Measurements from ENCODE around the gene PRR20G. TPM values are rescaled to one million over a fixed set of nuclear protein-coding genes. Genes with fewer than 3 reads are reported as not detected.

PRR20G gene
- polyA plus RNA-seq, 3 donors = not detected

- no peak for DNase-seq
These were observed 23.6 kb downstream of the PRR20G start for GRCh38 chr3:127264292-127264691.

GRCh38 chr3:127263586-127264231, 24.1 kb downstream of the PRR20G start:
- no peak for DNase-seq

DNA sequence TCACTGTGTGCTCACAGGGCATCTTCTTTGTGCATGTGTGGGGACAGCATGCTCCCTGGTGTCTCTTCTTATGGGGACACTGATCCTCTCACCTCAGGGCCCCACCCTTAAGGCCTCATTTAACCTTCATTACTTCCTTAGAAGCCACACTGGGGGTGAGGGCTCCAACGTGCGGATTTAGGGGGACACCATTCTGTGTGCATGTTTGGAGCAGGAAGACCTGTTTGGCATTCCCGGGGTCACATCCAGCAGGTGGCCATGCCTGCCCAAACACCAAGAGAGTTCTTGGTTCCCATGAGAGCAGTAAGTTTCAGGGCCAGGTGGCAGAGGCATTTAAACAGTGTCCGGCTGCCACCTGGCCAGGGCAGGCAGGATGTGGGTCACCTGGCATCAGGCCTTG, 24.8 kb downstream of the PRR20G start:
- DNase-seq = no peak

DNA sequence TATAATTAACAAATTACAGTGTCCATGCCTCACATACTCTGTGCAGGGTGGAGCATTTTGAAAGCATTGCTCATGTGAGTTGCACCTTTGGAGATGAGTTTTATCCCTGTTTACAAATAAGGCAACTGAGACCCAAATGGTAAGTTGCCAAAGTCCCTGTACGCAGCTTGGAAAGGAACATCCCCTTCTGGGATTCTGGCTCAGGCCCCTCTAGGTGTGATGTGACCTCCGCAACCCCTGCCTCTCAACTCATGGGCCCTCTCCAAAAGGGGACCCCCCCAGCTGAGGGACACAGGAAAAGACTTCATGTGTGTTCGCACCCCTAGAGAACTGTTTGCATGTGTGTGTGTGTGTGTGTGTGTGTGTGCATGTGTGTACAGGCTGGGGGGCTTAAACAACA, 25.3 kb downstream of the PRR20G start:
- DNase-seq = no peak

DNA sequence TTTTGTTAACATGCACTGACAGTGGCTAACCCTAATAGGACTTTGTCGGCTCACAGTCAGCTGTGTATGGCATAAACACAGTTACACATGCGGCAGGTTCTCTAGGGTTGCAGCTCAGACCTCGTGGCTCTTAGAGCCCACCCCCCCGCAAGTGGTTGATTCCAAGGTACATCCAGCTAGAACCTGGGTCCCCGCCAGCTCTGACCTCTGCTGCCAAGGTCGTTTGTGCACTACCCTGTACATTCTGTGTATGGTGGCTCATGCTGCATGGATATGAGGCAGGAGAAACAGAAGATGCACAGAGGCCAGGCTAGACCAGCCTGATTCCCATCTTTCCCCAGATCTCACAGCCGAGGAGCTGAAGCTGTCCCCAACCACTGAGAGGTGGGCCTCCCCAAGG, 25.9 kb downstream of the PRR20G start:
- no peak for DNase-seq

GRCh38 chr3:127260826-127261555, 26.9 kb downstream of the PRR20G start:
- DNase-seq = no peak

GRCh38 chr3:127260416-127260815, 27.4 kb downstream of the PRR20G start:
- DNase-seq = no peak

DNA sequence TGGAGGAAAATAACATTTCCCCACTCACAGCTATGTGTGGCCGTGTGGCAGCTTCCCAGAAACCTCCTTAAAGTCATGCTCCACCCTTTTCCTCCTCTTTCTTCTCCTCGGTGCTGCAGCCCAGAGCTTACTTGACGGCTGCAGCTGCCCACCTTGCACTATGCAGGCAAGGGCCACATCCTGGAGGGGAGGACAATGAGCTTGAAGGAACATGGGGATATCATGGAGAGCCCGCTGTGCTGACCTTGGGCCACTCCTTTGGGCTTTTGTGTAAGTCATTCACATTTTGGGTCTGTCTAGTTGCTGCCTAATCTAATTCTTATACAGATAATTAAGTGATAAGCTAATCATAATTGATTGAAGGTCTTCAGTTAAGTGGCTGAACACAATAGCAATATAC, 28.0 kb downstream of the PRR20G start:
- DNase-seq = no peak

- DNase-seq = no peak
These were observed 29.1 kb downstream of the PRR20G start for GRCh38 chr3:127258733-127259132.

DNA sequence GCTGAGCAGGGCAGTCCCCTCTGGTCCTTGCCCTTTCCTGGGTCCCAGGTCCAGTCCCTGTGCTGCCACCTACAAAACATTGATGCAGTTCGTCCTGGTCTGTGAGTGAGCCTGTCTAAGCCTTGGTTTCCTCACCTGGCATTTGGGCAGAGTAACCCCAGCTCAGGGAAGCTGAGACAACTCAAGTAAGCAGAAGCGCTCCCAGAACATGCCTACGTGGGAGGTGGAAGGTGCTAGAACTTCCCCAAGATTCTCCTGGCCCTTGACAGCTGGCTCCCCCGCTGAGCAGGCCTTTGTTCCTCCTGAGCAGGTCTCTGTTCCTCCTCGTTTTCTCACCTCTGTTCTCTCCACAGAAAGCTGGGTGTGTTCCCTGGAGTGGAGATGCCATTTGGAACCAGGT, 30.5 kb downstream of the PRR20G start:
- no peak for DNase-seq

- no peak for DNase-seq
These were observed 31.0 kb downstream of the PRR20G start for GRCh38 chr3:127256733-127257271.

- no peak for DNase-seq
These were observed 31.7 kb downstream of the PRR20G start for GRCh38 chr3:127256138-127256537.

DNA sequence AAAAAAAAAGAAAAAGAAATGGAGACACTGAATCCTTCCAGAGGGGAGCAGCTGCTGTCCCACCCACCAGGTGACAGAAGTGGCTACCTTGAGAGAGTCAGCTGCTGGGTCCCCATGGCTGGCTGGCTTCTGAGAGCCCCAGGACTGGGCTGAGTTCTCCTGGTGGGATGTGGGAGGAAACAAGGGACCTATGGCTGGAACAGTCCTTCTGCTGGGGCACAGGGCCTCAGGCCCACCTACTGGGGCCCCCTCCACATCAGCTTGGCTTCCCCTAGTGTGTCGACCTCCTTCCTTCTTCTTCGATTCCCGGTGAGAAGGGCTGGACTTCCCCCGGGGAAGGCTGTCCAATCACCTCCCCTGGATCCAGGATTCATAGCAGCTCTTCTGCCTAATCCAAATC, 32.3 kb downstream of the PRR20G start:
- no peak for DNase-seq

GRCh38 chr3:127254730-127255129, 33.1 kb downstream of the PRR20G start:
- no peak for DNase-seq

GRCh38 chr3:127254033-127254644, 33.7 kb downstream of the PRR20G start:
- no peak for DNase-seq

- no peak for DNase-seq
These were observed 34.4 kb downstream of the PRR20G start for GRCh38 chr3:127253491-127253890.

DNA sequence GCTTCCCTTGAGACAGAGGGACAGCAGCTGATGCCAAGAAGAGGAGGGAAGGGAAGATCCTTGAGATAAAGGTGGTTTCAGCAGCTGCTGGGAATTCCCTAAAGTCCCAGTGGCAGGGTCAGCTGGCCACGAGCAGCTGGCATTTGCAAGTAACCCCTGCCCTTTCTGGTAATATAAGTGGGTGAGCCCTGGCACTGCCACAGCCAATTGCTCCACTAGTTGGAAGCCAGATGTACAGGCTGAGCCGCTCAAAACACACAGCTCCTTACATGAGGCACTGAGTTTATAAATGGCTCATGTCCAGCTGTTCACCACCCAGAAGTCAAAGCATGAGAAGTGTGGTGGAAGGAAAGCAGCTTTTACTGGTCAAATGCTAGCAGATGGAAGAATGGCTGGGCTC, 35.4 kb downstream of the PRR20G start:
- DNase-seq = no peak

DNA sequence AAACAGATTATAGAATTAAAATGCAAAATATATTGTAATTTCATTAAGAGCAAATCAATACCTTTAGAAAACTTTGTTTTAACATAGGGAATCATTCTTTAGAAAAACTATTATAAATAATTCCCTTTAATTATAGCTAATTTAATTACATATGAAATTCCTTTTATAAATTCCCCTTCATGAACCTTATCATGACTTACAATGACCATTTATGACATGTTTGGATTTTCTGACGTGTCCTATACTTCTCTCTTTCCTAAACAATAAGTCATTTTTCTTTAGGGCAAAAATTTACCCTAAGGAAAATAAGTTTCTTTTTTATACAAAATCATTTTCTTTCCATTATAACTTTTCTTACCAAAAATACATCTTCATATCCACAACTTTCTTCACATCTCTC, 37.8 kb downstream of the PRR20G start:
- DNase-seq = no peak

- no peak for DNase-seq
These were observed 40.6 kb downstream of the PRR20G start for GRCh38 chr3:127247292-127247691.

DNA sequence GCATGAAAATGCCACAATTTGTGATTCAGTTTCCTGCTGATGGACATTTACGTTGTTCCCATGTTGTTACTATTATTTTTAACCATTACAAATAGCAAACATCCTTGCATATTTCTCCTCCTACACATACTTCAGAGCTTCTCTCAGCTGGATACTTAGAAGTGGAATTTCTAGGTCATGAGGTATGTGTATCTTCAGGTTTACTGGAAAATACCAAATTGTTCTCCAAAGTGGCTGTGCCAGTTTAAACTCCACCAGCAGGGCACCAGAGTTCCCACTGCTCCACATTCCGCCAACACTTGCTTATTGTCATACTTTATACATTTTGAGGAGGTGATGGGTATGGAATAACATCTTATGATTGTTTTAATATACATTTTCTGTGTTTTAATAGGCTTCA, 49.2 kb downstream of the PRR20G start:
- no peak for DNase-seq

DNA sequence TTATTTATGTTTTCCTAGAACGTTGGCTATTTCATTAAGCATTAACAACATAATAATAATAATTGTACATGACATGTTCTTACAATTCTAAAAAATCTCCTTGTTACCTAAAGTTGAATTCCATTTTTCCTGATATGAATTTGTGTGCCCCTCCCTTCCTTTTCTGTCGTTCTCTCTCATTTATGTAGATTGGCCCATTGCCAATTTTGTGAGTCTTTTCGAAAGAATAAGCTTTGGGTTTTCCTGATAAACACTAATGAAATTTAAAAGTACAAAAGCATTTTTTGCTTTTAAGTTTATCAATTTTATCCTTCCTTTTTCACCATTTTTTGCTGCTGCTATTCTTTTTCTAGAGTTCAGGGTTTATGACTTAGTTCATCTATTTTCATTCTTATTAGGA, 50.0 kb downstream of the PRR20G start:
- DNase-seq = no peak

DNA sequence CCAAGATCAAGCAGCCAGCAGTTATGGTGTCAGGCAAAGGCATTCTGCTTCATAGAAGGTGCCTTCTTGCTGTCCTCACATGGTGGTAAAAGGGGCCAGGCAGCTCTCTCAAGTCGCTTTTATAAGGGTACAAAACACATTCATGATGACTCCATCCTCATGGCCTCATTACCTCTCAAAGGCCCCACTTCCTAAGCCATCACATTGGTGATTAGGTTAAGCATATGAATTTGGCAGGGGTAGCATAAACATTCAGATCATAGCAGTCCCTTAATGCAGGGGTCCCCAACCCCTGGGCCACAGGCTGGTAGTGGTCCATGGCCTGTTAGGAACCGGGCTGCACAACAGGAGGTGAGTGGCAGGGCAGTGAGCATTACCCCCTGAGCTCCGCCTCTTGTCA, 52.1 kb downstream of the PRR20G start:
- no peak for DNase-seq

DNA sequence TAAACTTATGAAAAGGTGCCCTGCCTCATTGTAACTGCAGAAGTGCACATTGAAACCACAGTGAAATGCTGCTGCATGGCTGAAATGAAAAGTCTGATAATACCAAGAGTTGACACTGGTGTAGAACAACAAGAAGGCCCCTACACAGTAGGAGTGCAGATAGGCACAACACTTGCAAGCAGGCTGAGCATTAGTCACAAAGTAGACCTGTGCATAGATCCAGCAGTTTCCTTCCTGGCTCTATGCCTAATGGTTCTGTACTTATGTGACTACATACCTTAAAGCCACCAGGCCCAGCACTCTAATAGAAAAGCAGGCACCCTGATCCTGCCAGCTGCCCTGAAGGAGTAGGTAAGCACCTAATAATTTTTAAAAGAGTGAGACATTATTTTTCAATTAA, 53.1 kb downstream of the PRR20G start:
- no peak for DNase-seq
